WI38 (cell line): ENCODE data around the gene LAMA3.

Experiments used
- H3K4me3 ChIP-seq: 2 replicates; pipeline ENCODE4 v1.5.1; 2011; ENCODE audit warnings: low read depth, mild to moderate bottlenecking, control low read depth, low read length
- CTCF ChIP-seq: IDR thresholded peaks from 2 replicates; pipeline ENCODE4 v1.5.1; 2012; ENCODE audit warnings: low read depth, mild to moderate bottlenecking, control low read depth, low read length

LAMA3 gene

DNA sequence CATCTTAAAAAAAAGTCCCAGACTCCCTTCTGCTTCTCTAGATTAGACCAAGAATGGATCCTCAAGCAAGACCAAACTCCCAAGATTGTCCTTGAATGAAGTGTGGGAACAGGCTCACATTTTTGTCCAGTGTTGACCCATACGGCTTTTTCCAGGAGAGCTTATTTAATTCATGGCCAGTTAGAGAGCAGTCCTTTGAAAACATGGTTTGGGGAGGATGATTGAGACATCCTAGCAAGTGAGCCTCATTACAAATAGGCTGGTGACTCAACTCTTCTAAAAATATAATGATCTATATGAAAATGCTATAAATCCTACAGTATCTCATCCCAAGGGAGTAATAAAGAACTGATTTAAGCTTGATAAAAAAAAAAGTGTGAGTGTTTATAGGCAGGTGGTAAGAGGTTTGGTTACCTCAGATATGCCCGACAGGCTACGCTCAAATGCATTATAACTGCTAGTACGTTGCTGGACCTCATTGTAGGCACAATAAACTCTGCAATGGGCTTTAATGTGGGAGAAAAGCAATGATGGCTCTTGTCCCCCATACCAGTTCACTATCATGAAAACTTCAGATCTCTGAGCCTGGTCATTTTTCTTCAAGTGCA lies 43.6 kb upstream of the LAMA3 start:
- TF ChIP-seq CTCF = no peak
- no peak overlapping the region for H3K4me3 ChIP-seq

GRCh38 chr18:23646282-23646681 lies 43.0 kb upstream of the LAMA3 start:
- H3K4me3 ChIP-seq = no peak overlapping the region
- no peak for TF ChIP-seq CTCF

DNA sequence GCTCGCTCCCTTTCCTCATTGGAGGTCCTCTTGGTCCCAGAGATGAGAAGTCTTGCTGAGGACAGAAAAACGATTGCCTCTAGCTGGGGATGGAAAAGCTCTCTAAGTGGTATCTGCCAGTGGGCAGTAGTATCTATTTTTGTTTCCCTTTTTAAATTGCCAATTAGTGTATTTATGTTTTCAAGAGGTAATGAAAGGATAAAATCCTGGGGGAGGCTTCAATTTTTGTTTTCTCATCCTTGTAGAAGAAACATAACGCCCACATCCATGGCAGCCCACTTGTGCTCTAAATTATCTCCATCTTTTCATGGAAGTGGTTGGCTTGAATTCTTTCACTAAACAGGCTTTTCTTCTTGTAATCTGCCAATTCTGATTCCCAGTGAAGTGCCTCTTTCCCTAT lies 40.8 kb upstream of the LAMA3 start:
- H3K4me3 ChIP-seq = no peak overlapping the region

GRCh38 chr18:23648940-23649607 lies 40.2 kb upstream of the LAMA3 start:
- TF ChIP-seq CTCF = no peak
- H3K4me3 ChIP-seq = no peak overlapping the region

More for the DNA sequence above, 40.8 kb upstream of the LAMA3 start:
- no peak for TF ChIP-seq CTCF

DNA sequence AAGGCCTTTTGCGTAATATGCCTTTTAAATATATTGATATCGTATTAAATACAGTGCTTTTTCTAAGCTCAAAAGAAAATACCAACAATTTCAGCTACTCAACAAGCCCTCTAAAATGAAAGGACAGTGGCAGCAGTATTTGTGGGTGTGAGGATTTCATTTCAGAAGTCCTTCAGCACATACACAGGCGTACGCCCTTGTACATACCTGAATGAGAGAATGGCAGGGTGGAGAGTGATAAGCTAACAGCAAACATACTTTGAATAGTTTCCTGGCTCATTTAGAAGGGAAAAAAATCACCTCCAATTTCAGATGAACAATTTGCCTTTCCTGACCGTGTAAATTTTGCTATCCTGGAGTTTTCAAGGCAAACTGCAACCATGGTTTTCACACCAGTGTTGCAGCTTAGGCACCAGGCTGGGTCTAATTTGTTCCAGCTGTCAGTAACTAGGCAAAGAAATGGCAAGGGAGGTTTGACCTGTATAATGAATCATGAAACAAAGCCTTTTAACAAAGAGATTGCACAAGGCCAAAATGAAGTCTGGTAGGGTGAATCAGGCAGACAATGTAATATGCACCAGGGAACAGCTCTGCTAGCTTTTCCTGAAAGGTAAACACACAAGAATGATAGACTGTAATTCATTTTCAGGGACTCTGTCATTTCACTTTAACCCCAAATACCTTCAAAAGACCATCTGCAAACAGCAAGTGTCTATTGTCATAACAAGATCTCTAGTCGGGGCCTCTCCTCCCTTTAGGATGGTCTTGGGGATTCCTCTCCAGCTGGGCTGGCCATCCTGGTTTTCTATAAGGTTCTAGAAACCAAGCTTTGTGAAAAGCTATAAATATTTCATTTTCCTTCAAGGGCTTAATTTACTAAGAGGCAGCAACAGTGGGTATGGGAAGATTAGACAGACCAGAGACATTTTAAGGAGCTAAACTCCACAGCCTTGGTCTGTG lies 38.0 kb upstream of the LAMA3 start:
- no peak for TF ChIP-seq CTCF
- no peak overlapping the region for H3K4me3 ChIP-seq

DNA sequence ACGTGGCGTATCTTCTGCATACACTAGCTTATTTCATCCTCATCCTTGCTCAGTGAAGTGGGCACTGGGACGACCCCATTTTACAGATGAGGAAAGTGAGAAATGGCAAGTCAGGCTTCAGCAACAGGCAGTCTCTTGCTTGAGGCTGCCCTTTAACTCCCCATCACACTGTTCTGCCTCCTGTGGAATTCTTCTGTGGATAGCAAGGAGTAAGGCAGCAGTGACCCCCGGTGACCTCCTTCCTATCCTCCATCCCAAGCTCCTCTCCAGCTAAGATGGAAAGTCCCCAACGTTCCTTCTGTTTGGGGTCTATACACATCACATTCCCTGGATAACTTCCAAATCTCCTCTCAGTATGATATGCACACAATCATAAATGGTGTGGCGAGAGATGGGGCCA lies 37.0 kb upstream of the LAMA3 start:
- TF ChIP-seq CTCF = no peak
- no peak overlapping the region for H3K4me3 ChIP-seq
